HL-60 (cell line): ENCODE data around the gene ADGRA1.

ENCODE experiments used
- DNase-seq, 2 experiments: peaks; one replicate each; pipeline ENCODE4 v3.0.0-alpha.2; 2010 to 2020; ENCODE audit warnings: low read depth in 1 of 2, low spot score in 1 of 2
- H3K27ac ChIP-seq: fragments of 250-450 bp; sonication (Bioruptor Pico); replicated peaks from 2 replicates; pipeline ENCODE4 v1.5.1; 2020; ENCODE audit warnings: mild to moderate bottlenecking, moderate library complexity
- H3K27me3 ChIP-seq: fragments of 250-450 bp; sonication (Bioruptor Pico); 2 replicates; pipeline ENCODE4 v1.5.1; 2021; ENCODE audit warnings: mild to moderate bottlenecking, moderate library complexity; ENCODE audit not compliant: insufficient read depth, poor library complexity, severe bottlenecking
- H3K4me3 ChIP-seq: replicated peaks from 2 replicates; pipeline ENCODE4 v1.5.1; 2011; ENCODE audit warnings: mild to moderate bottlenecking, control low read depth, low read length; ENCODE audit not compliant: insufficient read depth
- GABPA ChIP-seq: IDR thresholded peaks from 2 replicates; pipeline ENCODE4 v1.6.1; 2012; ENCODE audit warnings: low read depth
- POLR2AphosphoS5 ChIP-seq: IDR thresholded peaks from 2 replicates; pipeline ENCODE4 v1.6.1; 2012; ENCODE audit warnings: low read depth
- REST ChIP-seq: IDR thresholded peaks from 2 replicates; pipeline ENCODE4 v1.6.1; 2012; ENCODE audit warnings: low read depth; ENCODE audit not compliant: insufficient replicate concordance
- SPI1 ChIP-seq: IDR thresholded peaks from 2 replicates; pipeline ENCODE4 v1.6.1; 2012; ENCODE audit warnings: low read depth, mild to moderate bottlenecking, borderline replicate concordance
- TF ChIP-seq, protein P1 (sequence below): IDR thresholded peaks from one replicate; pipeline ENCODE4 v1.5.1; 2011; ENCODE audit warnings: low read length, control low read depth, inconsistent platforms; ENCODE audit not compliant: insufficient read depth

ADGRA1 gene

GRCh38 chr10:133071733-133072132 lies 16.0 kb upstream of the ADGRA1 start:
- H3K4me3 ChIP-seq: no peak overlapping the region
- no peak for TF ChIP-seq SPI1
- TF ChIP-seq POLR2AphosphoS5: no peak
- TF ChIP-seq, protein P1, sequence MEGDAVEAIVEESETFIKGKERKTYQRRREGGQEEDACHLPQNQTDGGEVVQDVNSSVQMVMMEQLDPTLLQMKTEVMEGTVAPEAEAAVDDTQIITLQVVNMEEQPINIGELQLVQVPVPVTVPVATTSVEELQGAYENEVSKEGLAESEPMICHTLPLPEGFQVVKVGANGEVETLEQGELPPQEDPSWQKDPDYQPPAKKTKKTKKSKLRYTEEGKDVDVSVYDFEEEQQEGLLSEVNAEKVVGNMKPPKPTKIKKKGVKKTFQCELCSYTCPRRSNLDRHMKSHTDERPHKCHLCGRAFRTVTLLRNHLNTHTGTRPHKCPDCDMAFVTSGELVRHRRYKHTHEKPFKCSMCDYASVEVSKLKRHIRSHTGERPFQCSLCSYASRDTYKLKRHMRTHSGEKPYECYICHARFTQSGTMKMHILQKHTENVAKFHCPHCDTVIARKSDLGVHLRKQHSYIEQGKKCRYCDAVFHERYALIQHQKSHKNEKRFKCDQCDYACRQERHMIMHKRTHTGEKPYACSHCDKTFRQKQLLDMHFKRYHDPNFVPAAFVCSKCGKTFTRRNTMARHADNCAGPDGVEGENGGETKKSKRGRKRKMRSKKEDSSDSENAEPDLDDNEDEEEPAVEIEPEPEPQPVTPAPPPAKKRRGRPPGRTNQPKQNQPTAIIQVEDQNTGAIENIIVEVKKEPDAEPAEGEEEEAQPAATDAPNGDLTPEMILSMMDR: no peak
- TF ChIP-seq REST: no peak
- TF ChIP-seq GABPA: no peak
- no peak overlapping the region for H3K27ac ChIP-seq
- no peak for DNase-seq
- H3K27me3 ChIP-seq: no peaks in the 10 kb centered on the region

- no peak for DNase-seq
- no peaks in the 10 kb centered on the region for H3K27me3 ChIP-seq
- H3K27ac ChIP-seq: no peak overlapping the region
Measured at GRCh38 chr10:133072196-133072595, 15.5 kb upstream of the ADGRA1 start.

GRCh38 chr10:133072720-133073390 lies 14.9 kb upstream of the ADGRA1 start:
- Histone ChIP-seq H3K27me3 (no peaks in the 10 kb centered on the region), H3K4me3 (no peak overlapping the region), H3K27ac (no peak overlapping the region)
- no peak for DNase-seq
- TF ChIP-seq SPI1 (no peak), GABPA (no peak), POLR2AphosphoS5 (no peak), REST (no peak)
- TF ChIP-seq, protein P1: no peak

More at GRCh38 chr10:133072196-133072595, 15.5 kb upstream of the ADGRA1 start:
- TF ChIP-seq, protein P1: no peak
- TF ChIP-seq REST (no peak), POLR2AphosphoS5 (no peak), GABPA (no peak), SPI1 (no peak)
- H3K4me3 ChIP-seq: no peak overlapping the region
